HG02588 (cell line): ENCODE measurements around the gene FNDC3A.
"Not testable (repeated sequence)": the region's sequence is repeated elsewhere in the genome, so short reads cannot be mapped to it uniquely, and the experiment has no call there.

Experiments used
- ATAC-seq: cut with Tn5 transposase; IDR thresholded peaks from one replicate; pipeline ENCODE4 v1.9.1; 2021; ENCODE audit warnings: mild to moderate bottlenecking, moderate library complexity; ENCODE audit not compliant: unreplicated experiment

FNDC3A gene

DNA sequence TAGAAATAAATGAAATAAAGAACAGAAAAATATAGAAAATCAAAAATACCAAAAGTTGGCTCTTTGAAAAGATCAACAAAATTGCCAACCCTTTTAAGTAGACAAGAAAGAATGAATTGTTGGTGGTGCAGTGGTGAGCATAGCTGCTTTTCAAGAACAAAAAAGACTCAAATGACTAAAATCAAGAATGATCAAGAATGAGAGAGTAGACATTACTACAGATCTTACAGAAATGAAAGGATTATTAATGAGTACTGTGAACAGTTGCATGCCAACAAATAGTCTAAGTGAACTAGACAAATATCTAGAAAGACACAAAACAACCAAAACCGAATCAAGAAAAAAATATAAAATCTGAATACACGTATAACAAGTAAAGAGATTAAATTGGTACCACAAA is 53.9 kb downstream of the FNDC3A start:
- no peak for ATAC-seq

DNA sequence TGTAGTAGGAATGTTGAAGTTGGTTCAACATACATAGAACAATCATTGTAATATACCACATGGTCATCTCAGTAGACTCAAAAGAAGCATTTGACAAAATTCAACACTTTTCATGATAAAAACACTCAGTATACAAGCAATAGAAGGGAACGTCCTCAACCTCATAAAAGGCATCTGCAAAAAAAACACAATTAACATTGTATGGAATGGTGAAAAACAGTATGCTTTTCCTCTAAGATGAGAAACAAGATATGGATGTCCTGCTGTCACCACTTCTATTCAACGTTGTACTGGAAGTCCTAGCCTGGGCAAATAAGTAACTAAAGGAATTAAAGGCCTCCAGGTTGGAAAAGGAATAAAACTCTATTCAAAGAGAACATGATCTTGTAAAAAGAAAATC is 54.5 kb downstream of the FNDC3A start:
- ATAC-seq: no peak

DNA sequence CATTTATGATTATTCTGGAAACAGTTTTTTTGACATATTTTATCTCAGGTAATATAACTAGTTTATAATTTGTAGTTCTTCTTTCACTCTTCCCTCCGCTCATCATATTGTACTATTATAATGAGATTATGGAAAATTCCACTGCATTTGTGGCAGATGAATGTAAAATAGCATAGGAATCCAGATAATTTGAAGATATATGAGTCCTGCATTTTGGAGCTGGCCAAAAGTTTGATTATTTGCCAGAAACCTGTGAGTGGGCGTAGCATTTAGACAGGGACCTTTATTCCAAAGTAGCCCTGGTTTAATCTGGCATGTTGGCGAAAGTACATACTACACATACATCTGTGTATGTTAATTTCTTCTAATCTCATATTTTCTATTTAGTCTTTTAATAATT is 65.2 kb downstream of the FNDC3A start:
- ATAC-seq: no peak

DNA sequence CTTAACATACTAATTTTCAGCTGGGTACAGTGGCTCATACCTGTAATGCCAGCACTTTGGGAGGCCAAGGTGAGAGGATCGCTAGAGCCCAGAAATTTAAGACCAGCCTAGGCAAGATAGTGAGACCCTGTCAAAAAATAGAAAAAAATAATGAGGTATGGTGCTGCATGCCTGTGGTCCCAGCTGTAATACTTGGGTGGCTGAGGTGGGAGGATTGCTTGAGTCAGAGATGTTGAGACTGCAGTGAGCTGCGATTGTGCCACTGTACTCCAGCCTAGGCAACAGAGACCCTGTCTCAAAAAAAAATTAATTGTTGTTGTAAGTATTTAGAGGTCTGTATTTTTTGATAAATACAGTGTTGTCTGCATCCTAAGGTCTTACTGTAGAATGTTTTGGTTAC is 66.8 kb downstream of the FNDC3A start:
- ATAC-seq: no peak

DNA sequence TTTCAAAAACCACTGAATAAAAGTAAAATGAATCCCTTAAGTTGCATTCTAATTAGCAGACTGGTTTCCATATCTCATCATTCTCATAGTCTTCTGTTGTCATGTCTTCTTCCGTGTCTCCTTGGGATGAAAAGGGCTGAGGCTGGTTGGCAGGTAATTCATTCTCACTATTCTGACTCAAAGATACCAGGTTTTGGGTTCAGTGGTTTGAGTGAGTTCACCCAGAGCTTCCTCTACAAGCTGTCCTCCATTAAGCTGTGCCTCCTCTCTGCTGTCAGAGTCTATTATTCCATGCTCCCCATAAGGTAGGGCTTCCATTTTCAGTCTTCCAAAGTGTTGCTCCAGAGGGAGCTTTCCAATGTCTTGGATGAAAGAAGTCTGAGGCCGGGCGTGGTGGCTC is 68.3 kb downstream of the FNDC3A start:
- ATAC-seq: no peak

DNA sequence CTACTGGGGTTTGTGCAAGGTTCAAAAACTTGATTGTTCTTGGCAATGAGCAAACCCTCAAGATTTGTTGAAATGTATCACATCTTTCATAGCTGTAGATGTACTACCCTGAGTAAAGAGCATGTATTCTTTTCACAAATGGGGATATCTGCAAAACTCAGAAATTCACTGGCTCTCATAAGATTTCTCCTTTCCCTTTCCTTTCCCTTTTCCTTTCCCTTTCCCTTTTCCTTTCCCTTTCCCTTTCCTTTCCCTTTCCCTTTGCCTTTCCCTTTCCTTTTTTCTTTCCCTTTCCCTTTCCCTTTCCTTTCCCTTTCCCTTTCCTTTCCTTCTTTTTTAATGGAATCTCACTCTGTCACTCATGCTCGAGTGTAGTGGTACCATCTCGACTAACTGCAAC is 69.1 kb downstream of the FNDC3A start:
- ATAC-seq: no peak

DNA sequence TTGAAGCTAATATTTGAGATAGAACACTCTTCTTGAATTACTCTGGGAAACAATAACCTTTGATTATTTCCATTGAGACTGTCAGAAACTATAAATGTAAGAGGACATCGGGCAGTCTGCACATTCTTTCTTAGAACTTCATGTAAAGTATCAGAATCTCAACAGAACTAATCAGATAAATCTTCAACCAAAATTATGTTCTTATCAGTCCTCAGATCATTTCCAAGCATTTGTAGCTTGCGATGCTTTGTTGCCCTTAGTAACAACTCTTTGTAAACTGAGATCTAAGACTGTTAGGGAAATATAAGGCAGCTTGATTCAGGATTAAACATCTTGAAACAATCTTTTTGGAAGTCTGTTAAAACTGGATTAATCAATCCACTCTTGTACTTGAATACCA is 70.3 kb downstream of the FNDC3A start:
- ATAC-seq: no peak

DNA sequence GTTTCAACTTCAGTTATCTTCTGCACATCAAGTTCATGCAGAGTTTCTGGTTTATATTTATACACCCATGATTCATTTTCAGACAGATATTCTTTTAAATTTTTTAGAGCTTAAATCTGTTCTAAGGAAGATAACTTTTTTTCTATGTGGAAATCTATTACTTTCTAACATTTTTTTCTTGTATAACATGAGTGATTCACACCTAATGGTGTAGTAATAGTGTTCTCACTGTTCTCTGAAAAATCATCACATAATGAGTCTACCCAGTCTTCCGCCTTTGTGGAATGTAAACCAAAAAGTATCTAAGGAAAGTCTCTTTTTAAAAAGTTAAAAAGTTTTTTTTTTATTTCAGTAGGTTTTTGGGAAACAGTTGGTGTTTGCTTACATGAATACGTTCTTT is 70.8 kb downstream of the FNDC3A start:
- ATAC-seq: no peak

DNA sequence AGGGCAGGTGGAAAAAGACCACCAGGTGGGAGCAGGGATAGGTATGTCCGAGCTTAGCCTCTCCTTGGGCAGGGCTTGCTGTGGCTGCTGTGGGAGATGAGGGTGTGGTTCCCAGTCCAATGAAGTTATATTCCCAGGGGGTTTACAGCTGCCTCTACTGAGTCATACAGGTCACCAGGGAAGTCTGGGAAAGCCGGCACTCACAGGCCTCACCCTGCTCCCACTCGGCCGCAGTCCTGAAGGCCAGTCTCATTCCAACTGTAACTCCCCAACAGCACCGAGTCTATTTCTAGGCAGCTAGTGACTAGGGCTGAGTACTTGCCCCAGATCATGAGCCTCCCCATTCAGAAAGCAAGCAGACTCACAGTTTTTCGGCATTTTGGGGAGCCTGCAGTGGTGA is 77.1 kb downstream of the FNDC3A start:
- ATAC-seq: no peak

DNA sequence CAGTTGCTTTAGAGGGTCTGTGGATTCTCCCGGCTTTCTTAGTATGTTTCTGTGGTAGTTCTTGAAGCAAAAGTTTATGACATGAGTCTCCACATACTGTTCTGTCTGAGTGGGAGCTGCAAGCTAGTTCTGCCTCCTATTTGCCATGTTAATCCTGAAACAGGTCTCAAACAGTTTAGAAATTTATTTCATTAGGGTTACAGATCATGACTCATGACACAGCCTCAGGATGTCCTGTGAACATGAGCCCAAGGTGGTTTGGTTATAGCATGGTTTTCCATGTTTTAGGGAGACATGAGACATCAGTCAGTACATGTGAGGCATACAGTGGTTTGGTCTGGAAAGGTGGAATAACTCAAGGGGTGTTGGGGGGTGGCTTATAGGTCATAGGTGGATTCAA is 77.5 kb downstream of the FNDC3A start:
- ATAC-seq: no peak

DNA sequence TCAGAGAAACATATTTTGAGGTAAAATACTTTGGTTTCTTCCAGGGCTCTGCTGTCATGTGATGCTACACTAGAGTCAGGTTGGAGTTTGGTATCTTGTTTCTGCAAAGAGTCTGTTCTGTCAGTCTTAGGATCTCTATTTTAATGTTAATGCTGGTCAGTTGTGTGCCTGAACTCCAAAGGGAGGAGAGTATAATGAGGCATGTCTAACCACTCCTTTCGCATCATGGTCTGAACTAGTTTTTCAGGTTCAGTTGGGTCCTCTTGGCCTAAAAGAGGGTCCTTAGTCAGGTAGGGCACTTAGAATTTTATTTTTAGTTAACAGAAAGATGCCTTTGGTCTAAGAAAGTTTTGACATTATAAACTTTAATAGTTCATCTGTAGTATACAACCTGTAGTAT is 78.2 kb downstream of the FNDC3A start:
- ATAC-seq: no peak

DNA sequence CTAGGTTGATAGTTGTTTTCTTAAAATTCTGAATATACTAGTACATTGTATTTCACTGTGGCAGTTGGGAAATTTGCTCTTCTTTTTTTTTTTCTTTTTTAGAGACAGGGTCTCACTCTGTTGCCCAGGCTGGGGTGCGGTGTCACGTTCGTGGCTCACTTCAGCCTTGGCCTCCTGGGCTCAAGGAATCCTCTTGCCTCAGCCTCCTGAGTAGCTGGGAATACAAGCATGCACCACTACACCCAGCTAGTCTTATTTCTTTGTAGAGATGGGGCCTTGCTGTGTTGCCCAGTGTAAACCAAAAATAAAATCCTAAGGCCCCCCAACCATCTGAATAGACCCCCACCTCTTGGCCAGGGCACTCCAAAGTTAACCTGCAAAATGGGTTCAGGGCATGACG is 79.3 kb downstream of the FNDC3A start:
- no peak for ATAC-seq

DNA sequence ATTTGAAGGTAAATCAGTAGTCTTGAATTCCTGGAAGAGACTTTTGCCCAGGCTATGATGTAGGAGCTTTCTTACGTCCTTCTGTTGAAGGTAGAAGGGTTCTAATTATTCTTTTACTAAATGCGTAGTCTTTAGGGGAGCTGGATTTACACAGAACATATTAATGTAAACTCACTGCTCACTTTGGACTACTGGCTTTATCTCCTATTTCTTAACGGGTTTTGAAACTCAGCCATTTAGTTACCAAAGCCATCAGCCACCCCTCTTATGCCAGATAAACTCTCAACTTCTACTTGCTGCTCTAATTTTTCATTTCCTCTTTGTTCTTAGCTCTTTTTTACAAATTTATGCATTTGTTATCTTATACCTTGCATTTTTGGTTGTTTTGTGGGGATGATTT is 81.5 kb downstream of the FNDC3A start:
- ATAC-seq: no peak

DNA sequence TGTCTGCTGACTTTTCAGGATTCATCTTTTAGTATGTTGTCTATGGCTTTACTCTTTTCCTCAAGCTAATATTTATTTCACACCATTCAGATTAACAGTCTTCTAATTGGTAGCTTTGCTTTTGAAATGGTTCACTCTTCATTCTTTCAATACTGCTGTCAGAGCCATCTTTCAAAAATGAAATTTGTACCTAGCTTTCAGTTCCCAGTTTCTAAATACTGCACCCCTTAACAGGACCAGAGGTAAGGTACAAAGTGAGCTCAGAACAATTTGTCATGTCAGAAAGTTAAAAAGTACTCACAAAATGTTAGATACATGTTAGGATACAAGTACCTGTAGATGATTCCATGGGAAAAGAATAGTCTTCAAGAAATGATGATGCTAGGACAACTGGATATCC is 83.0 kb downstream of the FNDC3A start:
- no peak for ATAC-seq

DNA sequence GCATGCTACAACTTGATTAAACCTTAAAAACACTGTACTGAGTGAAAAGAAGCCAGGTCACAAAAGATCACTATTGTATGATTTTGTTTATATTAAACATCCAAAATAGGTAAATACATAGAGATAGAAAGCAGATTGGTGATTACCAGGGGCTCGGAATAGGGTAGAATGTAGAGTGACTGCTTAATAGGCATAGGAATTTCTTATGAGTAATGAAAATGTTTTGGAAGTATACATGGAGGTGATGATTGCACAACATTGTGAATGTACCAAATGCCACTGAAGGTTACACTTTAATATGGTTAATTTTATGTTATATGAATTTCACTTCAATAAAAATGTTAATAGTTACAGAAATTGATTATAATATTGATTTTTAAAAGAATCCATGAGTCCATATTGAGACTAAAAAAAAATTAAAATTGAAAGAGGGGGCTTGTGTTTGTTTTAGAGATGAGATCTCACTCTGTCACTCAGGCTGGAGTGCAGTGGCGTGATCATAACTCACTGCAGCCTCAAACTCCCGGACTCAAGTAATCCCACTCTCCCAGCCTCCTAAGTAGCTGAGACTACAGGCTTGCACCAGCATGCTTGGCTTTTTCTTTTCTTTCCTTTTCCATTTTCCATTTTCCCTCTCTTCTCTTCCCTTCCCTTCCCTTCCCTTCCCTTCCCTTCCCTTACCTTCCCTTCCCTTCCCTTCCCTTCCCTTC is 85.1 kb downstream of the FNDC3A start:
- ATAC-seq: no peak

DNA sequence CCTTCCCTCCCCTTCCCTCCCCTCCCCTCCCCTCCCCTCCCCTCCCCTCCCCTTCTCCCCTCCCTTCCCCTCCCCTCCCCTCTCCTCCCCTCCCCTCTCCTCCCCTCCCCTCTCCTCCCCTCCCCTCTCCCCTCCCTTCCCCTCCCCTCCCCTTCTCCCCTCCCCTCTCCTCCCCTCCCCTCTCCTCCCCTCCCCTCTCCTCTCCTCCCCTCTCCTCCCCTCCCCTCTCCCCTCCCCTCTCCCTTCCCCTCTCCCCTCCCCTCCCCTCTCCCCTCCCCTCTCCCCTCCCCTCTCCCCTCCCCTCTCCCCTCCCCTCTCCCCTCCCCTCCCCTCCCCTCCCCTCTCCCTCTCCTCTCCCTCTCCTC is 85.7 kb downstream of the FNDC3A start:
- not testable (repeated sequence) for ATAC-seq

DNA sequence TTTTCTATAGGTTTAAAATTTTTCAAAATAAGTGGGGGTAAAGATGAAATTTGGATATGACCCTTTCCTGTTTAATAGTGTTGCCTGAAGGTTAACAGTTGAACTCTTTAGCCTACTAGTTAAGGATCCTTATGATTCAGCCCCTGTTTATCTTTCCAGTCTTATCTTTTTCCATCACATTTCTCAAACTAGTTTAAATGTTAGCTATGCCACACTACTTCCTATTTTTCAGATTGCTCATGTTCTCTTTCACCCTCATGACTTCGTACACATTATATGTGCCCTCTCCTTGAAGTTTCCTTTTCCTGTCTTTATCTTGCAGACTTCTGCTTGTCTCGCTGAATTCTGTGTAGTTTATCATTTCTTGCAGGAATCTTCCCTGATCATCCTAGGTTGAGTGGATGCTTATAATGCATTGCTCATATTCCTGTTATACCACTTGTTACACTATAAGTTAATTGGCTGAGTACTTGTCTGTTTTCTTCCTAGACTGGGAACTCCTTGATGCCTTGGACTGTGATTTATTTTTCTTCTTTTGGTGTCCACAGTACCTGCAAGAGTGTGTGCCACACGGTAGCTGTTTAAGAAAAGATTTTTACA is 86.7 kb downstream of the FNDC3A start:
- no peak for ATAC-seq

DNA sequence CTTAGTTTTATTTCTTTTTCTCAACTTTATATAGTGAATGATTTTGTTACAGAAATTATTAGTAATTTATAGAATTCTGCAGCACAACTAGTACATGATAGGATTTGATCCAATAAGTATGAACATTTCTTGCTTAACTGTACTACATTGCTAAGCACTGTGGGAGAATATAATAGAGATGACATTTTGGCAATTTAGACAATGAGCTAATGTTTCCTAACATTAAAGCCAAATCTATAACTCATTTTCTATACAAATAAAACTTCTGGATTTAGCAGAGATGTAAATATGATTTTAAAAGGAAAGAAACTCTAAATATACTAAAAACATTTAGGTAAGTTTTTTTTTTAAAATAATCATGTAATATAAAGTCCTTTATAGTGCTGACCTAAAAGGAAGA is 87.3 kb downstream of the FNDC3A start:
- no peak for ATAC-seq

DNA sequence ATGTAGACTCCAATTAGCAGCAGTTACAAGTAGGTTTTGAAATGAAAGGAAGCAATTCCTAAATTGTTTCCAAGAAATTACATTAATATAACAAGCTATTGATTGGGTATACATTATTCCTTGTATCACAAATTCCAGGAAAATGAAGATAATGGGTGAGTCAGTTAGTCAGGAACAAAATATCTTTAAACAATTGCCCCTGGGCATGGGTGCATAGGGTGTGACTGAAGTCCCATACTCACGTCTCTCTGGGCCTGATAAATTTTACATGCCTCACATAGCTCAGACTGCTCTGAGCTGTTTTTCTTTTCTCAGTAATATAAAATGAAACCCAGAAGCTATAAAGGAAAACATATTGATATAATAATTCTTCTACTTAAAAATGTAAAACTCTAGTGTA is 87.8 kb downstream of the FNDC3A start:
- ATAC-seq: no peak

DNA sequence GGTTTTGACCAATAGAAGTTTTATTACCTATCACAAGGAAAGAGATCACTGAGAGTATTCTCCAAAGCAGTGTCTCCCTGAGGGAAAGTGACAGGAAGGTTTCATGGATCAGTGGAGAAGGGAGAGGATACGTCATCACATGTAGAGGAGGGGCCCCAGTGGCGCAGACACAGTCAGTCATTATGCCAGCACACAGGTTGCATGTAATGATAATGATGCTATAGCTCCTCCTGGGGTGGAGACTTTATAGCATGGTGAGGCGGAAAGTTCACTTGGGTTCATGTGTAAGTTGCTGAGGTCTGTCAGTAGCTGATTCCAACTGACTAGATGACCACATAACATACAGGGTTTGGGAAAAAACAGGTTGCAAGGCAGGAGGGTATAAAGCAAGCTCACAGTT is 88.8 kb downstream of the FNDC3A start:
- ATAC-seq: no peak

DNA sequence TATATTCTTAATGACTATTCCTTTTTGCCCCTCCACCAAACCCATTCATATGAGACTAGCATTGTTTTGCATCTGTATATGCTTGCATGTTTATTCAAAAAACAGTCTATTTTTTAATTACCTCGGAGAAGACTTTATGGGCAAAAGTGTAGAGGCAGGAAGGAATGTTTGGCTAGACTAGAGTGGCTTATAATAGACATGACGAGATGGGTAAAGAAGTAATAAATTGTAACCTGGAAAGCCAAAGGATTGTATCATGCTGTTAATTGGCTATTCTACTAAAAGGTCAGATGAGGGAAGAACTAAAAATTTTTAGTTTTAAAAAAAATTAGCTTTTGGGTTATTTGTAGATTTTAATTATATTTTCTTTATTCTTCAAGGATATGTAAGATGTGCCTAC is 91.1 kb downstream of the FNDC3A start:
- no peak for ATAC-seq

DNA sequence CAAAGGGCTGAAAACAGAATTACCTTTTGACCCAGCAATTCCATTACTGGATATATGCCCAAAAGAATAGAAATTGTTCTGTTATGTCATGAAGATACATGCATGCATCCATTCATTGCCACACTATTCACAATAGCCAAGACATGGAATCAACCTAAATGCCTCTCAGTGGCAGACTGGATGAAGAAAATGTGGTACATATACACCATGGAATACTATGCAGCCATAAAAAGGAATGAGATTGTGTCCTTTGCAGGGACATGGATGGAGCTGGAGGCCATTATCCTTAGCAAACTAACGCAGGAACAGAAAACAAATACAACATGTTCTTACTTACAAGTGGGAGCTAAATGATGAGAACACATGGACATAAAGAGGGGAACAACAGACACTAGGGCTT is 92.8 kb downstream of the FNDC3A start:
- not testable (repeated sequence) for ATAC-seq

DNA sequence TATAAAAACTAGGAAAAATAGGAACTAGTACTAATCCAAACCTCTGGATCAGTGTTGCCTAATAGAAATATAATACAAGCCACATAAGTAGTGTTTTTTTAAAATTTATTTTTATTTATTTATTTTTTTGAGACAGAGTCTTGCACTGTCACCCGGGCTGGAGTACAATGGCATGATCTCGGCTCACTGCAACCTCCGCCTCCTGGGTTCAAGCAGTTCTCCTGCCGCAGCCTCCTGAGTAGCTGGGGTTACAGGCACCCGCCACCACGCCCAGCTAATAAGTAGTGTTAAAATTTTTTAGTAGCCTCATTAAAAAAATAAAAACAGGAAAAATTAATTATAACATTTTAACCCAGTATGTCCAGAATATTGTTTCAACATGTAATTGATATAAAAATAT is 94.3 kb downstream of the FNDC3A start:
- ATAC-seq: not testable (repeated sequence)
